Glutamatergic neuron (in vitro differentiated cells): Measurements from ENCODE around the gene KCNJ14. TPM values are rescaled to one million over a fixed set of nuclear protein-coding genes. Genes with fewer than 3 reads are reported as not detected.

ENCODE experiments used
- DNase-seq: peaks from one replicate; pipeline ENCODE4 v3.0.0; 2022
- H3K27ac Mint-ChIP-seq: one replicate; pipeline ENCODE4 v1.8.0; 2020; ENCODE audit warnings: mild to moderate bottlenecking, mixed read lengths, inconsistent platforms; ENCODE audit not compliant: unreplicated experiment
- H3K27me3 Mint-ChIP-seq: one replicate; pipeline ENCODE4 v1.8.0; 2020; ENCODE audit warnings: mild to moderate bottlenecking, moderate library complexity, mixed read lengths, inconsistent platforms; ENCODE audit not compliant: unreplicated experiment
- H3K36me3 Mint-ChIP-seq: one replicate; pipeline ENCODE4 v1.8.0; 2020; ENCODE audit warnings: mild to moderate bottlenecking, mixed read lengths, inconsistent platforms; ENCODE audit not compliant: unreplicated experiment
- H3K4me1 Mint-ChIP-seq: one replicate; pipeline ENCODE4 v1.8.0; 2020; ENCODE audit warnings: mild to moderate bottlenecking, low read depth, mixed read lengths, inconsistent platforms; ENCODE audit not compliant: unreplicated experiment
- H3K4me3 Mint-ChIP-seq: one replicate; pipeline ENCODE4 v1.8.0; 2020; ENCODE audit warnings: mild to moderate bottlenecking, mixed read lengths, inconsistent platforms; ENCODE audit not compliant: unreplicated experiment
- H3K9me3 Mint-ChIP-seq: one replicate; pipeline ENCODE4 v1.8.0; 2020; ENCODE audit warnings: mild to moderate bottlenecking, moderate library complexity, mixed read lengths, inconsistent platforms; ENCODE audit not compliant: unreplicated experiment
- total RNA-seq: library from RNA; stranded (reverse); fragmentation: NEBNext Ultra II Directional; extraction: Animal tissue kit (Norgen Biotek cat#: 25700); gene quantifications from one replicate; pipeline ENCODE4 v1.2.1, GENCODE V29; 2021; ENCODE audit not compliant: unreplicated experiment
- TF ChIP-seq, protein P1 (sequence below): fragments of 200-600 bp; sonication (generic); IDR thresholded peaks from one replicate; pipeline ENCODE4 v1.5.0; 2021; ENCODE audit not compliant: partially characterized antibody, unreplicated experiment

Gene KCNJ14
- total RNA-seq, 1 donor from 2014 or later = 1.0 TPM

- DNase-seq = no peak
- no peaks in the 10 kb centered on the region for H3K27me3 Mint-ChIP-seq
- TF ChIP-seq, protein P1, sequence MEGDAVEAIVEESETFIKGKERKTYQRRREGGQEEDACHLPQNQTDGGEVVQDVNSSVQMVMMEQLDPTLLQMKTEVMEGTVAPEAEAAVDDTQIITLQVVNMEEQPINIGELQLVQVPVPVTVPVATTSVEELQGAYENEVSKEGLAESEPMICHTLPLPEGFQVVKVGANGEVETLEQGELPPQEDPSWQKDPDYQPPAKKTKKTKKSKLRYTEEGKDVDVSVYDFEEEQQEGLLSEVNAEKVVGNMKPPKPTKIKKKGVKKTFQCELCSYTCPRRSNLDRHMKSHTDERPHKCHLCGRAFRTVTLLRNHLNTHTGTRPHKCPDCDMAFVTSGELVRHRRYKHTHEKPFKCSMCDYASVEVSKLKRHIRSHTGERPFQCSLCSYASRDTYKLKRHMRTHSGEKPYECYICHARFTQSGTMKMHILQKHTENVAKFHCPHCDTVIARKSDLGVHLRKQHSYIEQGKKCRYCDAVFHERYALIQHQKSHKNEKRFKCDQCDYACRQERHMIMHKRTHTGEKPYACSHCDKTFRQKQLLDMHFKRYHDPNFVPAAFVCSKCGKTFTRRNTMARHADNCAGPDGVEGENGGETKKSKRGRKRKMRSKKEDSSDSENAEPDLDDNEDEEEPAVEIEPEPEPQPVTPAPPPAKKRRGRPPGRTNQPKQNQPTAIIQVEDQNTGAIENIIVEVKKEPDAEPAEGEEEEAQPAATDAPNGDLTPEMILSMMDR = no peak
- H3K36me3 Mint-ChIP-seq = no peaks in the 10 kb centered on the region
- H3K9me3 Mint-ChIP-seq = no peaks in the 10 kb centered on the region
- no peak overlapping the region for H3K4me3 Mint-ChIP-seq
- H3K4me1 Mint-ChIP-seq = no peaks in the 10 kb centered on the region
- no peak overlapping the region for H3K27ac Mint-ChIP-seq
Measured at GRCh38 chr19:48450863-48451262, 4.5 kb upstream of the KCNJ14 start.

DNA sequence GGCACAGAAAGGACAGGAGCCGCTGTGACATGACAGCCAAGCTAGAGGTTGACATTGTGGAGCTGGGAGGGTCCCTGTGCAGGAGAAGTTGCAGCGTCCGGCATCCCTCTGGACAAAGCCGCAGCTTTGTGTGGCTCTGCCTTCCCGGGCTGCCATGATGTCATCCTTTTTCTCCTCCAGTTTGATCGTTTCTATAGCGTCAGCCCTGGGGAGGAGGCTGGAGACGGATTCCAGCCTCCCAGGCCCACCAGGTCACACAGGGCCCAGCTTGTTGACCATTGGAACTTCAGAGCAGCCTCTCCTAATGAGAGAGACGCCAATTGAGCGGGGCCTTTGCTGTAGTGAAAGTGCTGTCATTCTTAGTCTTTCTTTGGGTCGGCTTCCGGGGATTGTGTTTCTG is 3.8 kb upstream of the KCNJ14 start:
- H3K27me3 Mint-ChIP-seq = no peaks in the 10 kb centered on the region
- H3K9me3 Mint-ChIP-seq = no peaks in the 10 kb centered on the region
- H3K27ac Mint-ChIP-seq = no peak overlapping the region
- no peaks in the 10 kb centered on the region for H3K4me1 Mint-ChIP-seq
- DNase-seq = no peak
- no peak overlapping the region for H3K4me3 Mint-ChIP-seq
- no peaks in the 10 kb centered on the region for H3K36me3 Mint-ChIP-seq
- TF ChIP-seq, protein P1 = no peak

- TF ChIP-seq, protein P1 = no peak
- no peak overlapping the region for H3K27ac Mint-ChIP-seq
- H3K9me3 Mint-ChIP-seq = no peaks in the 10 kb centered on the region
- H3K4me3 Mint-ChIP-seq = no peak overlapping the region
- no peak for DNase-seq
- no peaks in the 10 kb centered on the region for H3K36me3 Mint-ChIP-seq
- no peaks in the 10 kb centered on the region for H3K27me3 Mint-ChIP-seq
- no peaks in the 10 kb centered on the region for H3K4me1 Mint-ChIP-seq
Measured at GRCh38 chr19:48452289-48453190, 2.8 kb upstream of the KCNJ14 start.

- TF ChIP-seq, protein P1 = no peak
- no peak for DNase-seq
- H3K4me1 Mint-ChIP-seq = no peaks in the 10 kb centered on the region
- no peak overlapping the region for H3K4me3 Mint-ChIP-seq
- no peak overlapping the region for H3K27ac Mint-ChIP-seq
- H3K27me3 Mint-ChIP-seq = no peaks in the 10 kb centered on the region
- H3K36me3 Mint-ChIP-seq = no peaks in the 10 kb centered on the region
- no peaks in the 10 kb centered on the region for H3K9me3 Mint-ChIP-seq
Measured at GRCh38 chr19:48454150-48454730, 1.1 kb upstream of the KCNJ14 start.
